Fibroblast of lung (primary cell): ENCODE data around the gene CRMP1. TPM values are rescaled to one million over a fixed set of nuclear protein-coding genes. Genes with fewer than 3 reads are reported as not detected.
A peak's percentile ranks its signal among the peaks of the same experiment; 100 is the strongest.

Experiments used
- DNase-seq, 2 donors: peaks; one replicate each; pipeline versions ENCODE4 v3.0.0 to v3.0.0-alpha.2; 2010; ENCODE audit warnings: low read depth in 2 of 2
- H2AFZ ChIP-seq: 2 replicates; pipeline ENCODE4 v1.5.1; 2012; ENCODE audit warnings: low read length, control low read depth, inconsistent platforms
- H3K27ac ChIP-seq: 2 replicates; pipeline ENCODE4 v1.5.1; 2011; ENCODE audit warnings: low read length, control low read depth; ENCODE audit not compliant: insufficient read depth
- H3K27me3 ChIP-seq: 2 replicates; pipeline ENCODE4 v1.5.1; 2011; ENCODE audit warnings: mild to moderate bottlenecking, low read length; ENCODE audit not compliant: control insufficient read depth, insufficient read depth
- H3K36me3 ChIP-seq: 2 replicates; pipeline ENCODE4 v1.5.1; 2011; ENCODE audit warnings: low read length; ENCODE audit not compliant: control insufficient read depth, insufficient read depth
- H3K4me1 ChIP-seq: 2 replicates; pipeline ENCODE4 v1.5.1; 2011; ENCODE audit warnings: low read length; ENCODE audit not compliant: control insufficient read depth, insufficient read depth; ENCODE audit errors: extremely low read depth
- H3K4me2 ChIP-seq: 2 replicates; pipeline ENCODE4 v1.5.1; 2011; ENCODE audit warnings: low read length, control low read depth; ENCODE audit not compliant: insufficient read depth; ENCODE audit errors: extremely low read depth
- H3K4me3 ChIP-seq, 4 experiments: fragments of 200-600 bp in 1 of 4; sonication (generic) in 1 of 4; replicated peaks in 1 of 4; 2 replicates each; pipeline ENCODE4 v1.5.1; 2011 to 2016; ENCODE audit warnings: low read length in 4 of 4, low read depth in 3 of 4, mild to moderate bottlenecking in 3 of 4, control low read depth in 2 of 4, inconsistent platforms in 1 of 4, mixed read lengths in 1 of 4; ENCODE audit not compliant: insufficient read depth in 1 of 4; ENCODE audit errors: control extremely low read depth in 1 of 4
- H3K79me2 ChIP-seq: 2 replicates; pipeline ENCODE4 v1.5.1; 2012; ENCODE audit warnings: mild to moderate bottlenecking, low read length, inconsistent platforms; ENCODE audit not compliant: control insufficient read depth, insufficient read depth
- H3K9ac ChIP-seq: 2 replicates; pipeline ENCODE4 v1.5.1; 2011; ENCODE audit warnings: mild to moderate bottlenecking, low read length, control low read depth; ENCODE audit not compliant: insufficient read depth
- H3K9me3 ChIP-seq: 2 replicates; pipeline ENCODE4 v1.5.1; 2012; ENCODE audit warnings: low read depth, low read length; ENCODE audit not compliant: control insufficient read depth, insufficient read depth
- H4K20me1 ChIP-seq: 2 replicates; pipeline ENCODE4 v1.5.1; 2011; ENCODE audit warnings: low read length; ENCODE audit not compliant: control insufficient read depth, insufficient read depth; ENCODE audit errors: extremely low read depth
- EZH2 ChIP-seq: IDR thresholded peaks from 2 replicates; pipeline ENCODE4 v1.5.1; 2012; ENCODE audit warnings: low read length, control low read depth, mild to moderate bottlenecking; ENCODE audit errors: missing control alignments
- polyA plus RNA-seq, 2 donors: library from polyadenylated mRNA; depleted of rRNA in 1 of 2; stranded (reverse) in 1 of 2; unstranded in 1 of 2; fragments of >200 nt; gene quantifications; 2 replicates each; pipeline ENCODE4 v1.2.1, GENCODE V29; 2011 to 2012; ENCODE audit warnings: missing spikeins in 1 of 2
- total RNA-seq: library from RNA; depleted of rRNA; stranded (reverse); fragments of >200 nt; gene quantifications from 2 replicates; pipeline ENCODE4 v1.2.1, GENCODE V29; 2014
- TF ChIP-seq, protein P1 (sequence below), 2 donors: IDR thresholded peaks in 1 of 2; conservative IDR thresholded peaks in 1 of 2; 1 replicate in 1 of 2; 2 replicates in 1 of 2; pipeline ENCODE4 v1.5.1; 2011 to 2012; ENCODE audit warnings: low read length in 2 of 2, control low read depth in 1 of 2, inconsistent platforms in 1 of 2, low read depth in 1 of 2, mild to moderate bottlenecking in 1 of 2

CRMP1 gene
- total and polyA plus RNA-seq, 2 donors (not counting 1 experiment from before 2014, with no cell fraction given): 0.33 to 2.7 TPM

DNA sequence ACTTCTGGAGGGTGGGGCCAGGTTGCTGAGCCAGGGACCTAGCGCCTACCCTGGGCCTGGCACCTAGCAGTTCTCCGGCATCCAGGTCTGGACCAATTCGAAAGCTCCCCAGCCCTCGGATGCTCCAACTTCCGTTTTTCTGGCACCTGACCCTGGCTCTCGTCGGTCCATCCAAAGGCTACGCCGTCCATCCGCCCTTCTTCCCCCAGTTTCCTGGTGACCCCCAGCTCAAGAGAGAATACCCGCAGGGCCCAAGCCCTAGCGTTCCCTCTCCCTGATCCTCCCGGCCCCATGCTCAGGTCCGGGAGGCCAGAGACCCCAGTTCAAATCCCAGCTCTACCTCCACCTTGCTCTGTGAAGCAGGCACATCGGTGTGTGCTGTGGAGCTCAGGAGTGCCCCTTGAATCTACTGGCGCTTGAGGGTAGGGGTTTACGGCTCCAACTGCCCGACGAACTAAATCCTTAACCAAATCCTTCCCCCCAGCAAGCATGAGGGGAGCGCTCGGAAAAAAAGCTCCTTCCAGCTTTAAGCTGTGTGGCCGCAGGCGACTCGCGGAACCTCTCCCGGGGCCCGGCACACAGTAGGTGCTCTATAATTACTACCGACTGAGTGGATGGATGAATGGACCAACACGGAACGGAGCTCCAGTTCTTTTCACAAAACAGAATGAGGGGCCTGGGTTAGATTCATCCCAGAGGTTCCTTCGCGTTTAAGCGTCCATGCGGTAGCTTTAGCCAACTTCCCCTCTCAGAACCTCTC, 1.1 kb downstream of the CRMP1 start:
- TF ChIP-seq, protein P1, sequence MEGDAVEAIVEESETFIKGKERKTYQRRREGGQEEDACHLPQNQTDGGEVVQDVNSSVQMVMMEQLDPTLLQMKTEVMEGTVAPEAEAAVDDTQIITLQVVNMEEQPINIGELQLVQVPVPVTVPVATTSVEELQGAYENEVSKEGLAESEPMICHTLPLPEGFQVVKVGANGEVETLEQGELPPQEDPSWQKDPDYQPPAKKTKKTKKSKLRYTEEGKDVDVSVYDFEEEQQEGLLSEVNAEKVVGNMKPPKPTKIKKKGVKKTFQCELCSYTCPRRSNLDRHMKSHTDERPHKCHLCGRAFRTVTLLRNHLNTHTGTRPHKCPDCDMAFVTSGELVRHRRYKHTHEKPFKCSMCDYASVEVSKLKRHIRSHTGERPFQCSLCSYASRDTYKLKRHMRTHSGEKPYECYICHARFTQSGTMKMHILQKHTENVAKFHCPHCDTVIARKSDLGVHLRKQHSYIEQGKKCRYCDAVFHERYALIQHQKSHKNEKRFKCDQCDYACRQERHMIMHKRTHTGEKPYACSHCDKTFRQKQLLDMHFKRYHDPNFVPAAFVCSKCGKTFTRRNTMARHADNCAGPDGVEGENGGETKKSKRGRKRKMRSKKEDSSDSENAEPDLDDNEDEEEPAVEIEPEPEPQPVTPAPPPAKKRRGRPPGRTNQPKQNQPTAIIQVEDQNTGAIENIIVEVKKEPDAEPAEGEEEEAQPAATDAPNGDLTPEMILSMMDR (conservative IDR thresholded peaks at IDR 0.05 in 1 of 2, IDR thresholded peaks at IDR 0.05 in 1 of 2; ENCODE audit: low read depth in 1 of 2, low read length in 2 of 2): no peak
- peak; percentile 16 for TF ChIP-seq EZH2
- Histone ChIP-seq H4K20me1 (no peaks in the 10 kb centered on the region), H3K9ac (no peak overlapping the region), H3K27ac (no peak overlapping the region), H2AFZ (no peak overlapping the region), H3K4me2 (no peak overlapping the region), H3K79me2 (no peaks in the 10 kb centered on the region), H3K36me3 (no peaks in the 10 kb centered on the region), H3K9me3 (no peaks in the 10 kb centered on the region), H3K4me1 (no peaks in the 10 kb centered on the region), H3K27me3 (peaks cover 48% of the 10 kb centered on the region), H3K4me3 (no peak overlapping the region)
- DNase-seq: no peak

DNA sequence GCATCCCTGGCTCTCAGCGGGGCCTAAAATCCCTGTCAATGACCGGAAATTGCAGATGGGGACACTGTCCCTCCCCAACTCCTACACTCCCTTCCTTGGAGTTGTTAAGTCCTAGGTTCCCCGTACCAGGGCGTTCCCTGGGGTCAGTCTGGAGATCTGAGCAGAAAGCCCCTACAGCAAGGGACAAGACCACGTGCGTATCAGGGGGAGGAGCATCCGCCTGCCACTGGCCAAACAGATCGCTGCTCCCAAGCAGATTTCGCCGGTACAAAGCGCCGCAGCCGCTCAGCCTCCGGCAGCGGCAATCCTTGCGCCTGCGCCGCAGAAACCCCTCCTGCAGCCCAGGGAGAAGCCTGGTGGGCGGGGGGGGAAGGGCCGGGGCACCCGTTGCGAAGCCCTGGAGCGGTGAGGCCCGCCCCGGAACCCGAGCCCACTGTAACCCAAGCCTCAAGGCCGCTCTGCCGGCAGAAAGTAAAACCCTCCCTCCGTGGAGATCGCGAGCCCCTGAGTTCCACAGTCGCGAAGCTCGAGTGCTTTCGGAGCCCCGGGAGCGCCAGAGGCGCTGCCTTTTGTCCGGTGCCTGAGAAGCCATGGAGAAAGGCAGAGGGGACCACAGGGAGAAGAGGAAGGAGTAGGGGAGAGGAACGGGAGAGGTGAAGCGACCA, 2.7 kb downstream of the CRMP1 start:
- Histone ChIP-seq H3K4me3 (no peak overlapping the region), H3K27ac (no peak overlapping the region), H3K9me3 (no peaks in the 10 kb centered on the region), H2AFZ (no peak overlapping the region), H3K27me3 (peaks cover 48% of the 10 kb centered on the region), H3K36me3 (no peaks in the 10 kb centered on the region), H3K4me1 (no peaks in the 10 kb centered on the region), H3K9ac (no peak overlapping the region), H3K79me2 (no peaks in the 10 kb centered on the region), H3K4me2 (no peak overlapping the region), H4K20me1 (peaks cover 2% of the 10 kb centered on the region)
- DNase-seq: peak; percentile 11 to 41
- peak; percentile 61 for TF ChIP-seq EZH2
- TF ChIP-seq, protein P1 (conservative IDR thresholded peaks at IDR 0.05 in 1 of 2, IDR thresholded peaks at IDR 0.05 in 1 of 2; ENCODE audit: low read depth in 1 of 2, low read length in 2 of 2): no peak

DNA sequence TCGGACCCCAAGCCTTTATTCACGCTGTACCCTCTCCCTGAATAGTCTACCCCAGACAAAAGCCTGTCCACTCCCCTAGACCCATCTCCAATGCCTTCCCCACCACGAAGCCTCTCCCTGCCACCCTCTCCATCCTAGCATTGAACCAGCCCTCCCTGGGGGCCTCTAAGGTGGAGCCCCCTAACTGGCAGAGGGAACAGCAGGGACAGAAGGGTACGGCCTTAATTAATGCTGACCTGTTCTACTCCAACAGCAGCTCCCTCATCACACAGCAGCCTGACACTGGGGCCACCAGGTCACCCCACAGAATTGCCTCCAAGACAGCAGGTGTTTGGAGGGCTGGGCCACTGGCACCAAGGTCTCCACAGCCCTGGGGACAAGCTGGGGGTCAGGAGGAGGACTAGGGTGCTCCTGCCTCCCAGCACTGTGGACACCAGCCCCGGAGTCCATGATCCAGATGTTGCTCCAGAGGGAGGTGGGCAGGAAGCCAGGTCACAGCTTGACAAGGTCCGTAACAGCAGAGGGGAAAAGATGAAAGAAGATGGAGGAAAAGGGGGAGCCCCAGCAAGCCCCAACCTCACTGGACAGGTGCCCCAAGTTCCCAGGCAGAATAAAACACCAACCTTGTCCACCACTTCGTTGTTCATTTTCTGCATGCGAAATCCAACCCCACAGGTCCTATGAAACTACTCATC, 3.7 kb downstream of the CRMP1 start:
- peaks cover 48% of the 10 kb centered on the region for H3K27me3 ChIP-seq
- H3K36me3 ChIP-seq: no peaks in the 10 kb centered on the region
- no peak overlapping the region for H3K27ac ChIP-seq
- no peaks in the 10 kb centered on the region for H3K9me3 ChIP-seq
- no peak for DNase-seq
- H3K79me2 ChIP-seq: no peaks in the 10 kb centered on the region
- H3K4me2 ChIP-seq: no peak overlapping the region
- H3K4me1 ChIP-seq: no peaks in the 10 kb centered on the region
- TF ChIP-seq, protein P1 (conservative IDR thresholded peaks at IDR 0.05 in 1 of 2, IDR thresholded peaks at IDR 0.05 in 1 of 2; ENCODE audit: low read depth in 1 of 2, low read length in 2 of 2): no peak
- TF ChIP-seq EZH2: peak; percentile 52
- peaks cover 2% of the 10 kb centered on the region for H4K20me1 ChIP-seq
- no peak overlapping the region for H3K4me3 ChIP-seq
- H2AFZ ChIP-seq: no peak overlapping the region
- no peak overlapping the region for H3K9ac ChIP-seq
